HUDEP-2 (cell line): ENCODE measurements around the gene RNASE7.
A peak's percentile ranks its signal among the peaks of the same experiment; 100 is the strongest.

Experiments used
- DNase-seq, 76 experiments: peaks; one replicate each; lab custom pipeline; 2025; ENCODE audit not compliant: unreplicated experiment in 76 of 76; lab: John Stamatoyannopoulos, UW

Gene RNASE7

DNA sequence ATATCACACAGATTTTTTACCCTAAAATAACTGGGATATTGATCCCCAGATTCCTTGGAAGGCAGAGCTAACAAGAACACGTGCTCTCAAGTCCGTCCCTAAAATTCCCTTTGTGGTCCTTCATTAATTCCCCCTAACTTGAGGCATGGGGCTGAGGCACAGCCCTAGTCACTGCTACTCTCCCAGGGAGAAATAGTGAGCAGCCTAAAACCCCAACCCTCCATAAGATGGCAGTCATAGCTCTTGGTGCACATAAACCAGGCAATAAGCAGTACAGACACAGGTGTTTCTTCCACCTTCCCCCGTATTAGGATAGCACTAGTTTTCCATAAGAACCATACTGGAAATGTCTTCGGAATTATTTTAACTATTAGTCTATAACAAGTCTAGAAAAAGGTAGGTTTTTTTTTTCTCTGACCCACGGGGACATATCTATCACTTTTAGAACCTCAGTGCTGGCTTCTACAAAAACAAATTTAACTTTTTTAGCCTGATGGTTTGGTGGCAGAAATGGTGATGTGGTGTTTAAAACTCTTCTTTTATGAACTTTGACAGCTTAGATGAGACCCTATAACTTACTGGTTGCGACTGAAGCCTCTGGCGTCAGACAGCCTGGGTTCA is 24.8 kb downstream of the RNASE7 start:
- no peak for DNase-seq

DNA sequence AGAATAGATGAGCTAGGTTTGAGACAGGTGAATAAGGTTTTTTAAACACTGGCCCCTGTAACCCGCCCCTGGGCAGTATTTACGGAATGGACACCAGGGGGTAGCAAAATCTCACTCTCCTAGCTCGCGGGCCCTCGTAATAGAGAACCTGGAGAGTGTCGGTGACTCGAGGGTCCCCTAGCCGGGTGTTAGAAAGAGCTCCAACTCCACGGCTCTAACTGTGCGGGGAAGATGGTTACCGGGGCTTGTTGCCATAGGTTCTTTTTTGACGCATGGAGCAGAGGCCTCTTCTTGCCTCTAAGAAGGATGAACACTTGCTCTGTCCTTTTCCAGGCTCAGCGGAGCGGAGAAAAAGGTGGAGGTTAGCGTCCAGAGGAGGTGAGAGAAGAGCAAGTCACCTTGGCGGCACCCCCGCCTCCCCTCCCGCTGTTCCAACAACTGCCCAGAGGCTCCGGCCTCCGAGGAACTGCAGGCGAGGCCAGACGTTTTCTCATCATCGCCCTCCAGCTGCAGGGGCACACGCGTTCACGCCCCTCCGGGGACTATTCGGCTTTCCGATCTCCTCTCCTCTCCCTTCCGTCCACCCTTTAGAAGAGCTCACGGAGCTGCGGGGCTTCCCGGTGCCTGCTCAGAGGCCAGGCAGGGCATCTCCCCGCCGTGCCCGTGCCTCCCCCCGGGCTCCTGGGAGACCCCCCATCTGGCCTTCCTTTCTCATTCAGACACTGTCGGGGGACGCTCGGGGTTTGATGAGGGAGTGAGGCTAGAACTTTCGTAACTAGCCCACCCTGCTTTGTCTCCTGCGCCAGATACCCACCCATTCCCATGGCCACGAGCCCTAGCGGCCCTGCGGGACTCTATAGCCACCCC is 26.6 kb downstream of the RNASE7 start:
- DNase-seq: peak in 31 of 76 experiments; percentile 7 to 51 (median 23)

DNA sequence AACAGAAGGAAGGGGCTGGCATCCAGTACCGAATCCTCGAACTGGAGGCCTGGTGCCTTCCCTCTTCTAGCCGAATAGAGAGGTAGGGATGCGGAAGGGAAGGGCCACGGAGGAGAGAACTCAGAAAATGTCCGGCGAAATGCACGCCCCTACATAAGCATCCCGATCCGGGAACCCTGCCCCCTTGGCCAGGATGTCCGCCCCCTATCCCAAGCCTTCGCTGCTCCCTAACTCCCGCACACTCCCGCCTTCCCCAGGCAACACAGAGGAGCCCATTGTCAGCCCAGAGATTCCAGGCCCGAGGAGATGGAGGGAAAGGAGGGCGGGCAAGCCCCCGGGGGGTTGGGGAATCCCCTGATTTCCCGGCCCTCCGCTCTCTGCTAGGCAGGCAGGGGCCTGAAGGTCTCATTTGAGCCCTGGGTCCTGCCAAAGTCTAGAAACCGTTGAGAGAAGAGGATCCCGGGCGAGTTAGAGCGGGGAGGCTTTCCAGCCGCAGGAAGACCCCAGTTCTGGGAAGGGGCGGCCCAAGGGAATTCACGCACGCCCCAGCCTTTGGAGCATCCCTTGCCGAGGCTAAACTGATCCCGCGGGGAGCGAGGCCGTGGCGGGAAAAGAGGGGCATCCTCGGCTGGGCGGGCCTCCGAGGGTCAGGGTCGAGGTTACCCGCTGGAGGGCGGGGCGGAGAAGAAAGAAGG is 27.4 kb downstream of the RNASE7 start:
- DNase-seq: no peak

DNA sequence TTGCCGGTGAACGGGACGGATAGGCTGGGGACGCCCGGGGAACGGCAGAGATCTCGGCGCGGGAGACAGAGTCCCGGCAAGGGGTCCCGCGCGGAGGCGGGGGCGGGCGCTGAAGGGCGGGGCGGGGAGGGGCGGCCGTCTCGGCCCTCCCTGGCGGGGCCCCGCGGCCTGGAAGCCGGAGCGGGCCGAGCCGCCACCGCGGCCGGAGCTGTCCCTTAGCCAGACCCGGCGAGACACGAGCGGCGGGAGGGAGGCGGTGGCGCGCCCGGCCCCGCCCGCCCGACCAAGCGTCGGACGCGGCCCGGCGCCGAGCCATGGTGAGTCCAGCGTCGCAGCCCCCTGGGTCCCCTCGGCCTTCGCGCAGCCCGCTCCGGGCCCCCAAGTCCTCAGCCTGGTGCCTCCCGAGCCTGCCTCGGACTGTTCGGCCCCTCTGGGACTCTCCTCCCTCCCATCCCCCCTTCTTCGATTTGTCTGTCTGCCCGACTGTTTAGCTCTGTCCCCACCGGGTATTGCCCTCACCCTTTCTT is 28.0 kb downstream of the RNASE7 start, which contains the start of gene ARHGEF40:
TSS of gene ARHGEF40 (plus strand) at position 222 of the 527 bp plus-strand sequence. CDS start at position 315, 93 bp downstream.
- DNase-seq: peak in 1 of 76 experiments; percentile 7

DNA sequence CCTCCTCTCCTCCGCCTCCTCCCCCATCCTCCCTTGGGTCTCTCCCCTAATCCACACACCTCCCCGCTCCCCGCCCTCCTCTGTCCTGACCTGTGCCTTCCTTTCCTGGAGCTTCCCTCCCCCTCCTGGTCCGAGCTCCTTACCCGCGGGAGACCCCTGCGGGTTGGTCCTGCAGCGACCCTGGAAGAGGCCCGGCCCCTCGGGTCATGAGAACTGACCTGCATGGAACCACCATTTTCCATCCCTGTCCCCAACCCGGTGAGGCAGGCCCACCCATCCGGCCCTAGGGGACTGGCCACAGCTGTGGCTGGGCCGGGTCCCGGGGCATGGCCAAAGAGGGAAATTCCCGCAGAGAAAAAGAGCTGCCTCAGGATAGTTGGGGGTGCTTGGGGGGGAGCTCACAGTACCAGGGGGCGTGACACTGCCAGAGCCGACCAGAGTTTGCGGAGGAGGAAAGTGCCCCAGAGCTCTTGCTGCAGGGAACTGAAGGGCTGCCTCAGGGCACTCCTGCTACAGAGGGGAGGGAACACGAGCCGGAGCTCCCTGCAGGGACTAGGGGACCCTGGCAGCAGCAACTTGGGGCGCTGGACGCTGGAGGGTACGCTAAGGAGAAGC is 28.6 kb downstream of the RNASE7 start:
- peak in 9 of 76 experiments; percentile 10 to 31 (median 13) for DNase-seq

DNA sequence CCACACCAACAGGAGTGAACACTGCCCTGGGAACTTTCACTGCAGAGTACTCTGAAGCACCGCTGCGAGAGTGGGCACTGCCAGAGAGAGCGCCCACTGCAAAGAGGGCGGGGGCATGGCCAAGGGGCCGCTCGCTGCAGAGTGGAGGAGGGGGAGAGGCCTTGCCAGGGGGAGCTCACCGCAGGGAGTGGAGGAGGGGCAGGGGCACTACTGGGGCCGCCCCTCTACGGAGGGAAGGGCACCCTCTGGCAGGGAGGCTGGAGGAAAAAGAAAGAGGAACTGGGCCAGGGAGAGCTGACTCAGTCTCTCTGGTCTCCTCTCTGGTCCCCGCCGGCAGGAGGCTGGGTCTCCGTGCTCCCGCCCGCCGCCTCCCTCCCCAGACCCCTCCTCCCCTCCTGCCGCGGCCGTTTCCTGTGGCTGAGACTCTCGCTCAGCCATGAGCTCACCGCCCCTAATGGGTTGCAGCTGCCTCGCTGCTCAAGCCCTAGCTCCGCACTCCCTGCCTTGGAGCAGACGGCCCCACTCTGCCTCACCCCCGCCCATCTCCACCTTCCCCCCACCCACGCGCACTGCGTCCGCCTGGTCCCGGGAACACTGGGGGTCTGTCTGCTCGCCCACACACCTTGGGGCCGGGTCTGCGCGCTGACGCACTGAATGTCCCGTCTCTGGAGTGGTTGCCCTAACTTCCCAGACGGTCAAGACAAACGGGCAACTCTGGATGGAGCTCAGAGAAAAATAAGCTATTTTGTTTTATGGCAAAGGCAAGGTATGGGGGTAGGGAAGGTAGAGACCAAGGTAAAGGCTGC is 29.3 kb downstream of the RNASE7 start:
- peak in 6 of 76 experiments; percentile 4 to 31 (median 22) for DNase-seq

DNA sequence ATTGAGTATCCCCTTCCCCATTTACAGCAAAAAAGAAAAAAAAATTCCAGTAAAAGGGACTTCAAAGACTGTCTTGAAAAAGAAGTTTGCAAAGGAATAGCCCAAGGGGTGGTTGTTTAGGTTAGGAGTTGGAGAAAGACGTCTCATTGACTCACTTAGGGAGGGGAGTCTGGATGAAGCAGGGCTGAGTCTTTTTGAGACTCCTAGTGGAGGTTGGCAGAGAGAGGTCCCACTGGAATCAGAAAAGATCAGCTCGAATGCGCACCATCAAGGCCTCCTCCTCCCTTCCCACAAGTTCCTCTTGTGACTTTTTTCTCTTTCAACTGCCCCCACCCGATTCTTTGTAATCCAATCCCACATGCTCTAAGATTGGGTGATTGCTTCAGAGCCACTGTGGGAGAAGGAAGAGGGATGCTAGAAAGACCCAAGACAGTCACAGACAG is 29.9 kb downstream of the RNASE7 start:
- no peak for DNase-seq

DNA sequence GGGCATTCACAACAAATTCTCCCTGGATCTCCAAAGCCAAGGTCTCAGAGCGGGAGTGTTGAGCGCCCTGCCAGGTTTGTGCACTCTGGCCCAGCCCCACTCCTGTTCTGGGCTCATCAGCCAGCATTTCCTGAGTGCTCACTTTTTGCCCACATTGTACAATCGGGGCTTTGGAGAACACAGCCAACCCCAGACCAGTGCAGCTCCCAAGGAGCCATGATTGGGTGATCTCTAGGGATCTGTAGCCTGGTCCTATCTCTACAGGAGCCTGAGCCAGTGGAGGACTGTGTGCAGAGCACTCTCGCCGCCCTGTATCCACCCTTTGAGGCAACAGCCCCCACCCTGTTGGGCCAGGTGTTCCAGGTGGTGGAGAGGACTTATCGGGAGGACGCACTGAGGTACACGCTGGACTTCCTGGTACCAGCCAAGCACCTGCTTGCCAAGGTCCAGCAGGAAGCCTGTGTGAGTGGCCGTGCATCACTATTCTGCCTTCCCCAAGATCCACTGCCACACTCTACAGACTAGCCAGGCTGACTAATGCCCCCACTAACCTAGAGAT is 30.7 kb downstream of the RNASE7 start:
- DNase-seq: no peak

DNA sequence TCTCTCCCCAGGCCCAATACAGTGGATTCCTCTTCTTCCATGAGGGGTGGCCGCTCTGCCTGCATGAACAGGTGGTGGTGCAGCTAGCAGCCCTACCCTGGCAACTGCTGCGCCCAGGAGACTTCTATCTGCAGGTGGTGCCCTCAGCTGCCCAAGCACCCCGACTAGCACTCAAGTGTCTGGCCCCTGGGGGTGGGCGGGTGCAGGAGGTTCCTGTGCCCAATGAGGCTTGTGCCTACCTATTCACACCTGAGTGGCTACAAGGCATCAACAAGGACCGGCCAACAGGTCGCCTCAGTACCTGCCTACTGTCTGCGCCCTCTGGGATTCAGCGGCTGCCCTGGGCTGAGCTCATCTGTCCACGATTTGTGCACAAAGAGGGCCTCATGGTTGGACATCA is 31.8 kb downstream of the RNASE7 start:
- DNase-seq: no peak

DNA sequence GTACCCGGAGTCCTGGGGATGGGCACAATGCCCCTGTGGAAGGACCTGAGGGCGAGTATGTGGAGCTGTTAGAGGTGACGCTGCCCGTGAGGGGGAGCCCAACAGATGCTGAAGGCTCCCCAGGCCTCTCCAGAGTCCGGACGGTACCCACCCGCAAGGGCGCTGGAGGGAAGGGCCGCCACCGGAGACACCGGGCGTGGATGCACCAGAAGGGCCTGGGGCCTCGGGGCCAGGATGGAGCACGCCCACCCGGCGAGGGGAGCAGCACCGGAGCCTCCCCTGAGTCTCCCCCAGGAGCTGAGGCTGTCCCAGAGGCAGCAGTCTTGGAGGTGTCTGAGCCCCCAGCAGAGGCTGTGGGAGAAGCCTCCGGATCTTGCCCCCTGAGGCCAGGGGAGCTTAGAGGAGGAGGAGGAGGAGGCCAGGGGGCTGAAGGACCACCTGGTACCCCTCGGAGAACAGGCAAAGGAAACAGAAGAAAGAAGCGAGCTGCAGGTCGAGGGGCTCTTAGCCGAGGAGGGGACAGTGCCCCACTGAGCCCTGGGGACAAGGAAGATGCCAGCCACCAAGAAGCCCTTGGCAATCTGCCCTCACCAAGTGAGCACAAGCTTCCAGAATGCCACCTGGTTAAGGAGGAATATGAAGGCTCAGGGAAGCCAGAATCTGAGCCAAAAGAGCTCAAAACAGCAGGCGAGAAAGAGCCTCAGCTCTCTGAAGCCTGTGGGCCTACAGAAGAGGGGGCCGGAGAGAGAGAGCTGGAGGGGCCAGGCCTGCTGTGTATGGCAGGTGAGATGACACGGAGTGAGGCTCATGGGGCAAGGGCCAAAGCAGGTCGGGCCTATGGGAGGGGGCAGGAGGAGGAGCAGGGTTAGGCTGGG is 32.5 kb downstream of the RNASE7 start:
- no peak for DNase-seq

DNA sequence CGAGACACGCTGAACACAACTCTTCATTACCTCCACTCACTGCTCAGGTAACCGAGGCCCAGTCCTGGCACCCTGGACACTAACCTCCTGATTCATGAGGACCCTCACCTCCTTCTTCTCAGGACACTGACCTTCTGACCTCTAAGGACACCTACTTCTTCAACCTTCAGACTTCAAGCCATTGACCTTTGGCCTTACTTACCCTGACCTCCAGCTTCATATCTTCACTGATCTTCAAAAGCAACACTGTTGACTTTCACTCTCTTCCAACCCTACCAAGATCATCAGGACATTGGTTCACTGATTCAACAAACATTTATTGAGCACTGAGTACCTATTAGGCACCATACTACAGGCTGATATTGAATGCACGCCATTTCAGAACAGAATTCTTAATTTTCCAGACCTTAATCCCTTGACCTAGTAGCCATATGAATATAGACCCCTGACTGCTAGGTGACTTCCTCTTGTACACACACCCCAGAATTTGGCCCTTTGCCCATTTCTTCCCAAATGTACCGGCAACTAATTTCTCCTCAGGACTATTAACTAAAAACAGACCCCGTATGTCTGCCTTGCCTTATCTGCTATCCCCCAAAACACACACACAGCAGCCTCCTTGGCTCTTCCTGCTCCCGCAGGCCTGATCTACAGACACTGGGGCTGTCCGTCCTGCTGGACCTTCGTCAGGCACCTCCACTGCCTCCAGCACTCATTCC is 33.7 kb downstream of the RNASE7 start:
- no peak for DNase-seq

DNA sequence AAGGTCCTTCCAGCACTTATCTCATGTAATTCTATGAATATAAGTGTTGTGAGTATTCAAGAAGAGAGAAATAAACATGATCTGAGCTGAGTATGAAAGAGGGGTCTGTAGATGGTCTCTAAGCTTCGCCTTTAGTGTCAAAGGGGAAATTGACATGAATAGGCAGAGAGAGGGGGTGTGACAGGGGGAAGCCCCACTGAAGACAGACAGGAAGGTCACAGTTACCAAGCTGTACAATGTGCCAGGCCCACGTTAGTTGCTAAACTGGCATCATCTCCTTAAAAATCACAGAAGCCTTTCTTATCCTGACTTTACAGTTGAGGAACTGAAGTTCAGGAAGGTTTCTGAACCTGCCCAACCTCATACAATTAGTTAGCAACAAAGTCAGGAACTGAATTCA is 35.5 kb downstream of the RNASE7 start:
- DNase-seq: no peak

DNA sequence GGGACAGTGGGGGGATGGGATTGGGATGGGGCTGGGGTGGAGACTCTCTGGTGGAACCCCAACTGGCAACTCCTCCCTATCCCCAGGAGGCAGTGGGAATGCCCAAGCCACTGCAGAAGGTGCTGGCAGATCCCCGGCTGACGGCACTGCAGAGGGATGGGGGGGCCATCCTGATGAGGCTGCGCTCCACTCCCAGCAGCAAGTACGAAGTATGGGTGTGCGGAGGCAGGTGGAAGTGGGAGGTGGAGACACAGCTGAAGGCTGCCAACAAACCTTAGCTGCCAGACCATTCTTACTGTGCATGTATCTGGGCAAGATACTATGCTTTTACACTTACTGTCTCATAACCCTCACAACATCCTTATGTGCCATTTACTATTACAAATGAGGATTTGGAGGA is 36.1 kb downstream of the RNASE7 start:
- no peak for DNase-seq

DNA sequence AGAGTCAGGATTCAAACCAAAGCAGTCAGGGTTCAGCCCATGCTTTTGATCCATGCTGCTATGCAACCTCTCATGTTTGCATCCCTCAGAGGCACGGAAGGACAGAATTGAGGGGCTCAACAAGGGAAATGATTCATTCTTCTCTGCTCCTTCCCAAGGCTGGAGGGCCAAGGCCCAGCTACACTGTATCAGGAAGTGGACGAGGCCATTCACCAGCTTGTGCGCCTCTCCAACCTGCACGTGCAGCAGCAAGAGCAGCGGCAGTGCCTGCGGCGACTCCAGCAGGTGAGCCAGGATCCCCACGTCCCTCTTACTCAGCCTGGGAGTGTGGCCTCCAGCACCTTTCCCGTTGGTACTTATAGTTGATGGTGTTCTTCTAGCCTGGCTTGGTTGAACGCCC is 36.6 kb downstream of the RNASE7 start:
- no peak for DNase-seq

DNA sequence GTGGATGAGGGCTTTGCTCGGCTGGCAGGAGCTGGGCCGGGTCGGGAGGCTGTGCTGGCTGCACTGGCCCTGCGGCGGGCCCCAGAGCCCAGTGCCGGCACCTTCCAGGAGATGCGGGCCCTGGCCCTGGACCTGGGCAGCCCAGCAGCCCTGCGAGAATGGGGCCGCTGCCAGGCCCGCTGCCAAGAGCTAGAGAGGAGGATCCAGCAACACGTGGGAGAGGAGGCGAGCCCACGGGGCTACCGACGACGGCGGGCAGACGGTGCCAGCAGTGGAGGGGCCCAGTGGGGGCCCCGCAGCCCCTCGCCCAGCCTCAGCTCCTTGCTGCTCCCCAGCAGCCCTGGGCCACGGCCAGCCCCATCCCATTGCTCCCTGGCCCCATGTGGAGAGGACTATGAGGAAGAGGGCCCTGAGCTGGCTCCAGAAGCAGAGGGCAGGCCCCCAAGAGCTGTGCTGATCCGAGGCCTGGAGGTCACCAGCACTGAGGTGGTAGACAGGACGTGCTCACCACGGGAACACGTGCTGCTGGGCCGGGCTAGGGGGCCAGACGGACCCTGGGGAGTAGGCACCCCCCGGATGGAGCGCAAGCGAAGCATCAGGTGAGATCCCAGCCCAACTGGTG is 39.5 kb downstream of the RNASE7 start:
- DNase-seq: no peak

DNA sequence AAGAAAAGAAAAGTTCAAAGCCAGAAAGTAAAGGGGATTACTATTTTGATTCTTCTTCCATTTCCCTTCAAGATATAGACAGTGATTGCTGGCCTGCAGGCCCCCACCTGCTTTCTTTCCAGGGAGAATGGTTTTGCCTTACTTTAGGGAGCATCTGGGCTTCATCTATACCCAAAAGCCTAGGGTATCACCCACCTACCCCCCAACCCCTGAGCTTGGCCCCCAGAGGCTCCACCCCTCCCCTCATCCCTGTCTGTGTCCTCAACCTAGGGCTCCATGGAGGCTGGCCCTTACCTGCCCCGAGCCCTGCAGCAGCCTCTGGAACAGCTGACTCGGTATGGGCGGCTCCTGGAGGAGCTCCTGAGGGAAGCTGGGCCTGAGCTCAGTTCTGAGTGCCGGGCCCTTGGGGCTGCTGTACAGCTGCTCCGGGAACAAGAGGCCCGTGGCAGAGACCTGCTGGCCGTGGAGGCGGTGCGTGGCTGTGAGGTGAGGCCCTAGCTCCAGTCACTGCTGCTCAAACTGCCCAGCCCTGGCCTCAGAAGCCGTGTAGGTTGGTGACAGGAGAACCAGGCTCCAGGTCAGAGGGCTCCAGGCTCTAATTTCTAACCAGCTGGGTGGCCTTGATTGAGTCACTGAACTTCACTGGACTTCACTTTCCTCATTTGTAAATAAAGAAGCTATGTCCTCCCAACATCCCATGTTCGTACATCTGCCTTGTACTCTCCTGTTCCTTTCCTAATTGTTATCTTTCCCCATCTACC is 41.6 kb downstream of the RNASE7 start:
- DNase-seq: no peak

DNA sequence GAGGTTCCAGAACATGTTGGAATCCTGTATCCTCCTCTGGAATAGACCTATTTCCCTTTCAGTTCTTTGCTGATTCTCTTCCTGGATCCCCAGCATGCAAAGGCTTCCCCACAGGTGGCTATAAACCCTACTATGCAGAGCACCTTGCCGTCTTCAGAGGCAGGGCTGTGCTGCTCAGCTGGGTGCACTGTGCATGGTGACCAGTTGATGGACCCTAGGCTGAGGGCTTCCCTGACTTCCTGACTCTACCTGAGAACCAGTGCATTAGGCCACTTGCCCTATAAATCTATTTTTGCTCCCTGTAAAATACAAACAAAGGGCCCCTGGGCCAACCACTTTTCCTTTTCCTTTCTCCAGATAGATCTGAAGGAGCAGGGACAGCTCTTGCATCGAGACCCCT is 42.2 kb downstream of the RNASE7 start:
- DNase-seq: no peak
